Fibroblast of gingiva (primary cell): ENCODE data around the gene LSM10.

Source experiments
- DNase-seq: peaks from one replicate; pipeline ENCODE4 v3.0.0-alpha.2; 2011; ENCODE audit warnings: low read depth

Gene LSM10

DNA sequence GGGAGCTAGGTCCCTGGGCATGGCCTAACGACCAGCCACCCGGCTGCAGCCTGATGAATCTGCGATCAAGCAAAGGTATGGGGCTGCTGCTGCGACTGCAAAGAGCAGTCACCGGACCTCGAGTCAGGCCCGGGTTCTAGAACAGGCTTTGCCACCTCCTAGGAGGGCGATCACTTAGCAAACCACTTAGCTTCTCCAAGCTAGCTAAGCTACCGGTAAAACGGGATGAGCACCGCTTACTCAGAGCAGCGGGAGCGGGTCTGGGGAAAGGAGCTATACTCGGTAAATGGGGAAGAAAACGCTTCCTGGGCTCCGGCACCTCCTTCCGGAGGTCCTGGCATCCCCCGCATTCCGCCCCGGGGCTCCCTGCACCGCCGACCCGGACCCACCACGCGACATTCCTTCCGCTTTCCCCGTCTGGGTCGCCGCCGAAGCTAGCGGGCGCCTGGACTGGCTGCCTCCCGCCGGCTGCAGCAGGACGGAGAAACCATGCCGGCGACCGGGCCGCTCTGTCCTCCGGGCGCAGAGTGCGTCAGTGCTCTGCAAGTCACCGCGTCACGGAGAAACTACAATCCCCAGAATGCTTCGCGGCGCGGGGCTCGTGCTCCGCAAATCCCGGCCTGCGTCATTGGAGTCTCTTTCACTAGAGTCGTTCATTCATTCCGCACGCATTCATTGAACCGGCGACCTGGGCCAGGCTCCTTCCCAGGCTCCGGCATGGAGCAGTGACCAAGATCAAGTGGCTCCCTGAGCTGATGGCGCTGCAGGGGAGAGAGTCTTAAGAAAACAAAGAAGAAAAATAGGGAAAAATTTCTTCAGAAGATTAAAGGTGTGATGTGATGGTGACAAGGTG is at the start of gene LSM10:
Gene LSM10 (minus strand): TSS at position 531 of the 853 bp plus-strand sequence. CDS start 3,779 bp downstream, outside the sequence.
- peak; percentile 92 for DNase-seq

DNA sequence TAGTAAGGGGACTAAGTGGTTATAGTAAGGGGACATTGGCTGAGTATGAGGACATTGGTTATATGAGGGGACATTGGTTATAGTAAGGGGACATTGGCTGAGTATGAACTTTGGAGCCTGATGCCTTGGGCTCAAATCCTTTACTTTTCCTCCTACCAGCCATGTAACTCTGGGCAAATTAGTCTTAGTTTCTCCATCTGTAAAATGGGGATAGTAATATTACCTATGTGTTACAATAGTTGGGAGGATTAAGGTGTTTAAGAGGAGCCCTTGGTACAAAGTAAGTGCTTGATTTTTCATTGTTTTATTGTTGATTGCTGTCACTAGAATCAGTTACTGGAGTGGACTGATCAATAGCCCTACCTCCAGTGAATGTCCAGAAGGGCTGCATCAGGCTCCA is 49.7 kb upstream of the LSM10 start:
- DNase-seq = no peak

DNA sequence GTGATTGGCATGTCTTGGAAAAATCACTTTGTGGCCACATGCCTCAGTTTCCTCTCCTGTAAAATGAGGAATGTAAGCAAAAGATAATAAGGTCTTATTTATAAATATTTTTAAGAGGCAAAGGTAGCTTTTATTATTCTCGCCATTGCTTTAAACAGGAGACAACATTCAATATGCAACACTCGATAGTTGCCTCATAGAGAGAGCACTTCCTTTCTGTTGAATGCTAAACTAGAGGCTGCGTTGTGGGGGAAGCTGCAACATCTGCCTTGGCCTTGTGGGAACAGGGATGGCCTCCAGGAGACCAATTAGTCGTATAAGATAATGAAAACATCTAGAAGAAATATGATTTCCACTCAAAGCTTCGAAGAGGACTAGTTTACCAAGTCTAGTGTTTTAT is 49.0 kb upstream of the LSM10 start:
- no peak for DNase-seq

DNA sequence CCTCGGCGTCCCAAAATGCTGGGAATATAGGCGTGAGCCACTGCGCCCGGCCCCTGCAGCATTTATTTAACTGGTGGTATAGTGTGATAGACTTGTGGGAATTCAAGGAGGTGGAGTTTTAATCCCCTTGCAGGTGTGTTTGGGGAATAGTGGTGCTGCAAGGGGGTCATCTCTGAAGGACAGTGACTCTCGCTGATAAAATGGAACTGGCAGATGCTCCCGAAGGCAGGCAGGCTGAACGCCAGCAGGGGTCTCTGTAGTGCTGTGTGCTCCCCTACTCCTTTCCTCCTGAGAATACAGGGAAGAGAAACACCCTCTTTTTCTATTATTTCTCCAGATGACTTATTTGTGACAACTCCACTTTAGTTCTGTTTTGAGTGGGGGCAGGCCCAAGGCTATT is 48.6 kb upstream of the LSM10 start:
- no peak for DNase-seq

DNA sequence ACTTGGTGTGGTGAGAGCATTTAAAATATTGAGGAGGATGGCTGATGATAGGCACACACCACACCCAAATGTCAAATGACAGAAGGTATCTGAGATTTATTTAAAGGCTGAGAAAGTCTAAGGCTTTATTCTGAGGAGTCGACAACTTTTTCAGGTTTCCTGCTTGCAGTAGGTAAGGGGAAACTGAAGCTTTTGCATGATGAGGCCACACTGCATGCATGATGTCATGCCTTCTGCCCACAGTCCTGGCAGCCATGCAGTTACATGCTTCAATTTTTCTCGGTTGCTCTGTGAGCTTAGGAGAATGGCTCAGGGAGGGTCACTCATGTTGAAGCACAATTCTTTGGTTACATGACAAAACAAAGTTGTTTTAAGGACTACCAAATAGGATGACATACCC is 45.6 kb upstream of the LSM10 start:
- no peak for DNase-seq

DNA sequence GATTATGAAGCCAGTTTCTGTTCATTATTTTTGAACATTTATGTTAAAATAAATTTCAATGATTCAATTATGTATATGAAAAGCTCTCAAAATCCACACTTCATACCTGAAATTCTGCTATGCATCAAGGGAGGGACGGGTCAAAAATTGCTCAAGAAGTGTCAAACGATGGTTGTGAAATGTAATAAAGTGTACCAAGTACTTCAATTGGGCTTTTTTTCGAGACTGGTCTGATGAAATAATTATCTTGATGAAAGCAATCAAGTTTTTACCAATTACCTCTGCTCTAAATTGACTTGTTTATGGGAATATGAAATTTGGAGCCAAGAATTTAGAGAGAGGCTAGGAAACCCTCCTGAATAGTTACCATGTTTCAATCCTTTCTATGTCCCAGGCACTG is 44.6 kb upstream of the LSM10 start:
- no peak for DNase-seq

DNA sequence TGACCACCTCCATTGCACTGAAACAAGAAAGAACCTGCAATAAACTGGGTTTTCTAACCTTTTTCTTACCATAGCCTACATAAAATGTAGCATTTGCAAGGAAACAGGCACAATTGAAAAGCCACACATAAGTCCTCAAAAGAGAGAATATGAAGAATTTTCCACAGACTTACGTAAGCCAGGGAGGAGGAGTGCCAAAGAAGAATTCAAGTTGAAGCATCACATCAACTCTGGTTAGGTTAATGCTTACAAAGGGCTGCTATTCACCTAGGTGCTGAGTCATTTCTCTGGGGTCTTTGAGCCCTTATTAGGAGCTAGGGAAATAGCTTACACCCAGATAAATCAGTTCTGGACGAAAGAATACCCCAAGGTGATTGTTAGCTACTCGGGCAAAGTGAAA is 42.9 kb upstream of the LSM10 start:
- no peak for DNase-seq

DNA sequence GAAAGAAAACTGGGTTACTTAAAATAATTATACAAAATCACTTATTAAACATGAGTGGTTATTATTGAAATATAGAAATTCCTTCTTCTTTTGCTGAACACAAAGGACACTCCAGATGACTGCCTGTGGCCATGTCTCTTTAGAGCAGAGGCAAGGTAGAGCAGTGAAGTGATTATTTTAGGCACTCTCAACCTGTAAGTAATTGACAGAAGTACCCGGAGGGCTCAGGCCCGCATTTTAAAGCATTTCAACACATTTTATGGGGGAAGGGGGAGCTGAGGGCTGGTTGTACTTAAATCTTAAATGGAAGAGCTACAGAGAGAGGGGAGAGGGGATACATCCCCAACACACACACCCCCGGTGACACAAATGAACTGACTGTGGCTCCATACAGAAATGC is 42.3 kb upstream of the LSM10 start:
- no peak for DNase-seq

DNA sequence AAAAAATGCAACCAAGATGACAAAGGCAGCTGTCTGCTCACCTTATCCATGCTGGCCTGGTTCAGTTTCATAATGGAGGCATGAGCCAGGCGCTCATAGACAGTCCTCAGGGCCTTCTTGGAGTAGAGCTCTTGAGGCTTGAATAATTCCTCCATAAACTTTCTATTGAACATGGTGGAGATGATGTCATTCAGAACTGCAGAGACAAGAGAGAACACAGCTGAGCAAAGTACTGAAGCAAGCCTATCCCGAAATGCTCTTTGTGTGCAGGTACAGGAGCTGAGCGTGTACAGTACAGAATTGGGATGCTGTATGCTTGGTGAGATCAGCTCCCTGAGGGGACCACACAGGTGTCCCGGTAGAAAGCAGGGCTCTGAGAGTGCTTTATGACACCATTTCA is 41.0 kb upstream of the LSM10 start:
- no peak for DNase-seq

DNA sequence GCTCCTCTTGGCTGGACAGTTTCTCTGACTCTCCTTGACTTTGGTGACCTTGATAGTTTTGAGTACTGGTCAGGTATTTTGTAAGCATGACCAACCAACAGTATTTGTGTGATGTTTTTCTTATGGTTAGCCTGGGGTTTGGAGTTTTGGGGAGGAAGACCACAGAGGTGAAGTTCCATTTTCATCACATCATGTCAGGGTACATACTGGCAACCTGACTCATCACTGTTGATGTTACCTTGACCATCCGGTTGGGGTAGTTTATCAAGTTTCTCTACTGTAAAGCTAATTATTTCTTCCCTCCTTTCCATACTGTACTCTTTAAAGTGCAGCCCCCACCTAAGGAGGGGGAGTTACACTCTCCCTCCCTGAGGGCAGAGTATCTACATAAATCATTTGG is 39.1 kb upstream of the LSM10 start:
- DNase-seq = no peak

DNA sequence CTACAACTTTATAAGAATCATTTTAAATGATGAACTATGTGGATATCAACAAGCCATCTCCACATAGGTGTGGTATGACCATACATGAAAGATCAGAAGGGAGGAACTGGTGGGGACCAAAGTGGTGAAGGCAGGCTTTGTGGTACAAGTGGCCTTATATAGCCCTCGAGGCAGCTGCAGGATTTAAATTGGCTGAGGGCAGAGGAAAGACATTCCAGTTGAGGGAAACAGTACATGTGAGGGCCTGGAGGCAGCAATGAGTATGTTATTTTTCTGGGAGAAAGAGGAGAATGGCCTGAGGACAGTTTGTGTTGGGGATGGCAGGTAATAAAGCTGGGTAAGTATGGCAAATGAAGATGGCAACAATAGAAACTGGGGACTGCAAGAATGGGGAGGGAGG is 35.4 kb upstream of the LSM10 start:
- DNase-seq = no peak

DNA sequence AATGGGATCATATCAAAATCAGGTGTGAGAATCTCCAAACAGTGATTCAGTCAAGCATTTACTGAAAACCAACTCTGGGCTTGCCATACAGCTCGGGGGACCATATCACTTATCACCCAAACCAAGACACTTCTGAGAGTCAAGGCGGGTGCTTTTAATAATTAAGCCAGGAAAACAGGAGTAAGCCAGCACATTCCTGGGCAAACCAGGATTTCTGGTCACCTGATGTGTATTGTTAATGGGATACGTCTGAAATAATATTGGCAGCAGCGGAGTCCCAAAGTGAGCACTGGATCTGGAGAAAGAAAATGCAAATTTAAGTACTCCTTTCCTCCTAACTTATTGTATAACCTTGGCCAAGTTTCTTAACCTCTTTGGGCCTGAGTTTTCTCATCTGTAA is 34.9 kb upstream of the LSM10 start:
- DNase-seq = no peak

DNA sequence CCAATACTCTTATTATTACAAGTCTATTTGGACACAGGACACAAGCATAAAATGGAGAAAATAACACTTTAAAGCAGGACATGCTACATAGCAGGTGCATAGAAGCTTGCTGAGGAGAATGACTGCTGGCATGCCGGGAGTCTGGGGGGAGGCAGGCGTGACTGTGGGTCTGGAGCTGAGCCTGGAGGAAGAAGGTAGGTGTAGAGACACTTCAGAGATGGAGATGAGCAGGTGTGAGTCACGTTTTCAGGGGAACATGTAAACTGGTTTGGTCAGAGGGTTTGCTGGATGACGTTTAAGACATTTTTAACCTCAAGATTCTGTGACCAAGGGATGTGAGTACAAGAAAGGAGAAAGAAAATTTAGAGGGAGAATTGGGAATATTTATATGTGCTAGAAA is 28.1 kb upstream of the LSM10 start:
- DNase-seq = no peak

DNA sequence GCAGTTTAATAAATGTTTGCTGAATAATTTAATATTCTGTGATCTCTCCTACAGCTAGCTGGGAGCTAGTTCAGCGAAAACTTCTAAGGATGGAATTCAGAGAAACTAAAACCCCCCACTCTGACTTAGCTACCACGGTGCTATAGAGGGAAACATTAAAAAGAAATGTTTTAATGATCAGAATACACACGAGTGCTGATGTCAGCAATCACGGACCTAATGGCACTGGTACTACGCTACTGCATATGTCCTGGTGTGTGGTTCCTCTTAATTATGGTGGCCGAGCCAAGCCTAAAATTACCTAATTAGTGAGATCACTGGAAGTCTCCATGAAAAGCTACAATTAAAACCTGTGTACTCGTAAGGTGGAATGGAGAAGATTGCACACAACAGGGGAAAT is 23.9 kb upstream of the LSM10 start:
- DNase-seq = no peak

DNA sequence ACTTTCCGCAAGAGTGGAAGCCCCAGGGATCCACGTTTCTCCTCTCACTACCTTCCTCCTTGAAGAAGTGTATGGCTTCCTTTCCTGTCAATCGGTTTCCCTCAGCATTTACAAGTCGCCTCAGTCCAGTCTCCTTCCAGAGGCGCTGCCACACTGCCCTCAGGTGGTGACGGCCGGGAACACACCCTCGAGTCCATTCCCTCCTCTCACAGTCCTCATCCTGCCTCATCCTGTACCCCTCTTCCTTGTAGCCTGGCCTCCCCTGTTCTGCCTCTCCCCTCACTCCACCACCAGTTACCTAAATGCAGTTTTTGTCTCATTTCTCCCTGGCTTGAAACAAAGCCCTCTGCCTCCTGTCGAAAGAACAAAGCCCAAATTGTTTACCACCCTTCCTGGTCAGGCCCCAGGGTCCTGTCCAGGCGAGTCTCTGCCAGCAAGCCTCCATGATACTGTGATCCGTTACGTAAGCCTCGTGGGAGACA is 23.2 kb upstream of the LSM10 start:
- DNase-seq = peak; percentile 71

DNA sequence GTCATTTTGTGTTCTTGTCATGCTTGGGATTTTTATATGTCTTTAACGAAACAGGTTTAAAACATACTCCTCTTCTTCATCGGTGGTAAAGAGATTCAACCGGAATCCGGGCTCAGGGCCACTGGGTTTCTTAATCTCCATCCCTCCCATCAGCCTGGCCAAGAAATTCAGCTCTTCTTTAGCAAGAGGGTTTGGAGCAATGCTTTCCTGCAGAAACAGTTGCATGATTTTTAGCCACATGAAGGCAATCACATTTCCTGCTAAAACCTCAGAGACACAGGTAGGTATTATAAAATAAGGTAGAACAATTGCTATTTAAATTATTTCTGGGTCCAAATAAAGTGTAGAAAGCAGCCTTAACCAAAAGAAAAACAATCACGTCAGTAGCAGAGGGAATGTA is 22.7 kb upstream of the LSM10 start:
- DNase-seq = peak; percentile 81

DNA sequence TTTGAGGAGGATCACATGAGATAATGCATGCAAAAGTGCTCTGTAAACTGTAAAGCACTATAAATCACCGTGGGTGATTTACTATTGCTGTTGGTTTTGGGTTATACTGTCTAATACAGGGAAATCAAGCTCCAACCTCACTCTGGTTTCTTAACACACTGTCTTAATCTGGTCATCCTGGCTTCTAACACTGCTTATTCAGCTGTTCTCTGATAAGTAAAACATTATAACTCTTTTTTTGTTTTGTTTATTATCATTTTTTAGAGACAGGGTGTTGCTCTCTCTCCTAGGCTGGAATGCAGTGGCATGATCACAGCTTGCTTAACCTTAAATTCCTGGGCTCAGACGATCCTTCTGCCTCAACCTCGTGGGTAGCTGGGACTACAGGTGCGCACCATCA is 21.9 kb upstream of the LSM10 start:
- peak; percentile 44 for DNase-seq

DNA sequence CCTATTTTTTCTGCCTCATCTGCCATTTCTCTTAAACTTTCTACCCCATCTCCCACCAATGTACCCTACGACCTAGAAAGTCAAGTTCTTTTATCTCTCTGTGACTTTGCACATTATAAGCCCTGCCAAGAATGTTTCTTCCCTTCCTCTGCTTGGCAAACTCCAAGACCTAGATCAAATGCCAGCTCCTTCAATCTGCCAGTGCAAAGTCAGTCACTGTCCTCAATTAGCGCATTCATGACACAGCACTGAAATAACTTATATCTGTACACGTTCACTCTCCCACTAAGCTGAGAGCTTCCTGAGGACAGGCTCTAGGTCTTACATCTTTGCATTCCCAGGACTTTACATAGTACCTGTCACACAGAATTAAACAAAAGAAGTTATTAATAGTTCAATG is 21.4 kb upstream of the LSM10 start:
- no peak for DNase-seq

DNA sequence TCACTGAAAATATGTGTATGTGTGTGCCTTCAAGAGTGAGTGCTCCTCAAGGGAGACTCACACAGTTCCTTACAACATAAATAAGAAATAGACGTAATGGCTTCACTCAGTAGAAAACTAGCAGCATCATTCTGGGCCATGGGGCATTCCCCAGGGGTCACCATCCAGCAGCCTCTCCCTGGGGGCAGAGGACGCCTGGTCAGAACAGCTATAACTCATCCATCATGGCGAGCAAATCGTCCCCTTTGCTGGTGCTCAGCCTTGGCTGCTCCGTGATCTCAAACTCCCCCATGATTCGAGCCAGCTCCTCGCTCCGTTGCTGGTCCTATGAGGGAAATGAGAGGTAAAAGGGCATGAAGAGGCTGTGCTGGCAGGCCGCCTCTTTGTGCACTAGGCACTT is 20.2 kb upstream of the LSM10 start:
- no peak for DNase-seq

DNA sequence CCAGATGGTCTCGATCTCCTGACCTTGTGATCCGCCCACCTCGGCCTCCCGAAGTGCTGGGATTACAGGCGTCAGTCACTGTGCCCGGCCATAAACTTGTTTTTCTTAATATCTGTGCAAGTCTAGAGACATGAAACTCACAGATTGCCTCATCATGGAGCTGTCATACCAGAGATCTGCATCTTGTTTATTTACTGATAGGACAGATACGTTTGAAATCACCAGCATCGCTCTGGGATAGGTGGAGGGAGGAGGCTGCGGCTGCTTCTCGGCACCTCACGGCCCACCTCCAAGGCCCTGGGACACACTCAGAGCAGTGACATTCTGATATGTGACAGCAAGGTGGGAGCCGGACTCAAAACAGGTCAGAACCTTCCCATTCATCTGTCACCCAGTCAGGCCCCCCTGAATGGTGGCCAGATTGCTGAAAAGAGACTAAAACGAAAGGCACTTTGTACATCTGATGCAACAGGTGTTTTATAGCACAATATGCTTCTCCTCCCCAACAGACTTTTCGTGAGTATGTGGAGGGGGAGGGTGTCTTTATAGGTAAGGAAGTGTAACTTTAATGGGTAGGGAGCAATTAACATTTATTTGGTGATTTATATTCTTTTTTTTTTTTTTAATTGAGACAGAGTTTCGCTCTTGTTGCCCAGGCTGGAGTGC is 18.1 kb upstream of the LSM10 start:
- DNase-seq = no peak

DNA sequence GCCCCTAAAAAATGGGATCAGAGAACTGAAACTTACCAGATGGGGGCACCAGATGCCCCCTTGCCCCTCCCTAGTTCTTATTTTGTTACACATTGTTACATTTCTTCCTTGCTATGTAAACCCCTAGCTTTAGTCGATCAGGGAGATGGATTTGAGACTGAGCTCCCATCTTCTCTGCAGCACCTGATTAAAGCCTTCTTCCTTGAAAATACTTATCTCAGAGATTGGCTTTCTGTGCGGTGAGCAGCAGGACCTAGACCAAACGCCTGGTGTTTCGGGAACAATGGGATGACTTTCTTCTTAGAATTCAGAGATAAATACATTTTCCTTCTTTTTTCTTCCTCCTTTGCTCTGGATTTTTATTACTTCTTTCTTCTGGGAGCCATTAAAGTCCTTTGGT is 16.7 kb upstream of the LSM10 start:
- no peak for DNase-seq

DNA sequence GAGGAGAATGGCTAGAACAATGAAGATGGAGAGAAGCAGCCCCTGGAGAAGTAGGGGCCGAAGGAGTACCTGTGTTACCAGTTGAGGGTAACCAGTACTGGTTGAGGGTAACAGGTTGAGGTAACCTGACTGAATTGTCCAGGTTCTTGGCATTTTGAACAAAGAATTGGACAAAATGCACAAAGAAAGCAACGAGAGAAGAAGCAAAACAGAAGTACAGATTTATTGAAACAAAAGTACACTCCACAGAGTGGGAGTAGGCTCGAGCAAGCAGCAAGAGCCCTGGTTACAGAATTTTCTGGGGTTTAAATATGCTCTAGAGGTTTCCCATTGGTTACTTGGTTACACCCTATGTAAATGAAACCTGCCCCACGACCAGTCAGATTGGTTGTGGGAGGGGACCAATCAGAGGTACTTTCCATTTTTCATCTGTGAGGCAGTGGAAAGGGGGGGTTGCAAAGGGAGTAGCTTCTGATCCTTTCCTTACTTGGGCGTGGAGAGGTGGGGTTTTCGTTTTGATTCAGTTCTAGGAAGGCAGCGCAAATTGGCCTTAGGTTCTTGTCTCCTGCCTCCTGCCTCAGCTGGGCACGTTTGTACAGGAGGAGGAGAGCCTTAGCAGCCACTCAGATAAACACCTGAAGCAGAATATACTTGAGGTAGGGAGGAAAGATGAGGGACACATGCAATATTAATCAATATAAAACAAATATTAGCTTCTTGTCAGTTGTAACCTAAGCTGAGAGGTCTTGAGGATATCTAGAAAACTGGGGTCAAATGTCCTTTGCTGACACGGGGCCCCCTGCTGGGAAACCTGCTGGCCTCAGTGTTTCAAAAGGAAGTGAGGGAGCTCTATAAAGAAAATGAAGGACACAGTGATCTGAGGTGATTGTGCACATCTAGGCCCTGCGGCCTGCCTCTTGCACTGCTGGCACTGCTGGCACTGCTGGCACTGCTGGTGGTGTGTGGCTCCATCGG is 14.3 kb upstream of the LSM10 start:
- no peak for DNase-seq
